GM21723 (cell line): Measurements from ENCODE around the gene APOL6.
"Not testable (repeated sequence)": the region's sequence is repeated elsewhere in the genome, so short reads cannot be mapped to it uniquely, and the experiment has no call there.

Experiments used
- ATAC-seq: cut with Tn5 transposase; IDR thresholded peaks from one replicate; pipeline ENCODE4 v1.9.1; 2021; ENCODE audit warnings: mild to moderate bottlenecking, moderate library complexity; ENCODE audit not compliant: unreplicated experiment

The APOL6 gene

GRCh38 chr22:35674335-35674734 is 26.1 kb downstream of the APOL6 start:
- ATAC-seq, result no peak

DNA sequence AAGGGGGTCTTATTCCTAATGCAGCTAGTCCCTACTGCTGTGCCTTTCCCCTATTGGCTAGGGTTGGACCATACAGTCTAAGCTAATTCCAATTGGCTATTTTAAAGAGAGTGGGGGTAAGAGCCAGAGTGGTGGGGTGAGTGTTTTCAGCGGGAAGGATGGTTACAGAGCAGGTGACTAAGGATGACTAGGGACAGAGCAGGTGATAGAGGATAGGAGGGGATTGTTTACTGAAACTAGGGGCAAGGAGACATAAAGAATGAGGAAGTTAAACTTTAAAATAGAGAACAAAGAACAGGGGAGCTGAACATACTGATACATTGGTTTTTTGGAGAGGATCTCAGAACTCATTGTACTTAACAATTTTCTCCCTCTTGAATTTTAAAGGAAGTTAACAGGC is 27.8 kb downstream of the APOL6 start:
- not testable (repeated sequence) for ATAC-seq

DNA sequence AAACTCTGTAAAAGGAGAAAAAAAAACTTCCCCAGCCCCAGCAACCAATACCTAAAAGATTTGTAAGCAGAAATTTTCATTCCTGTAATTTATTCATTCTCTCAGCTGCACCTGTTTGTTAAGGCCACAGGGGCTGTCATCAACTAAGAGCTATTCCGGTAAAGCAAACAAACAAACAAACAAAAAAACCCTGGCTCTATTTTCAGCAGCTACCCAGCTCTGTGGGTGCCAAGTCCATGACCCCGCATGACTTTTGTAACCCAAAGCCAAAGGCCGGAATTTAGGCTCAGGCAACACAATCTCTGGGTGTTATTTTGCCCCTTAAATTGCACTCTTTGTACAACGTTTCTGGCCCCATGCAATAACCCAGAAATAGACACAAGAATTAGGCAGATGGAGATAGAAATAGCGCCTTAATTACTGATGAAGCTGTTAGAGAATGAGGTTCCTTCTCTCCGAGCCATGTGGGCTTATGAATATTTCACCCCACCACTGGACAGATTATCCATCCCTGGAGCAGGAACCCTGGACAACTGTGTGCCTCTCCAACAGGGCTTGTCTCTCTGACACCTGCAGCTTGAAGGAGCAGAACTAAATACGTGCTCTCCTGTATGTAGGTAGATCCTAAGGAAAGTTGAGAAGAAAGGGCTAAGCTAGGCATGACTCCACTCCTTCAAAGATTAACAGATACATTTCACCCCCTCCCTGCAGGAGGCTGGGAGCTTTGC is 29.4 kb downstream of the APOL6 start:
- no peak for ATAC-seq

- ATAC-seq, result no peak
These were observed 30.6 kb downstream of the APOL6 start for GRCh38 chr22:35678836-35679235.

DNA sequence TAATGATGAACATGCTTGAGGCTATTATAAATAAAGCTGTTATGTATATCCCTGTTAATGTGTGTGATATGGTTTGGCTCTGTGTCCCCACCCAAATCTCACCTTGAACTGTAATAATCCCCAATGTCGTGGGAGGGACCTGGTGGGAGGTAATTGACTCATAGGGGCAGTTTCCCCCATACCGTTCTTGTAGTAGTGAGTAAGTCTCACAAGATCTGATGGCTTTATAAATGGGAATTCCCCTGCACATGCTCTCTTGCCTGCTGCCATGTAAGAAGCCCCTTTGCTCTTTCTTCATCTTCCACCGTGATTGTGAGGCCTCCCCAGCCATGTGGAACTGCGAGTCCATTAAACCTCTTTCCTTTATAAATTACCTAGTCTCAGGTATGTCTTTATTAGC is 31.2 kb downstream of the APOL6 start:
- not testable (repeated sequence) for ATAC-seq

DNA sequence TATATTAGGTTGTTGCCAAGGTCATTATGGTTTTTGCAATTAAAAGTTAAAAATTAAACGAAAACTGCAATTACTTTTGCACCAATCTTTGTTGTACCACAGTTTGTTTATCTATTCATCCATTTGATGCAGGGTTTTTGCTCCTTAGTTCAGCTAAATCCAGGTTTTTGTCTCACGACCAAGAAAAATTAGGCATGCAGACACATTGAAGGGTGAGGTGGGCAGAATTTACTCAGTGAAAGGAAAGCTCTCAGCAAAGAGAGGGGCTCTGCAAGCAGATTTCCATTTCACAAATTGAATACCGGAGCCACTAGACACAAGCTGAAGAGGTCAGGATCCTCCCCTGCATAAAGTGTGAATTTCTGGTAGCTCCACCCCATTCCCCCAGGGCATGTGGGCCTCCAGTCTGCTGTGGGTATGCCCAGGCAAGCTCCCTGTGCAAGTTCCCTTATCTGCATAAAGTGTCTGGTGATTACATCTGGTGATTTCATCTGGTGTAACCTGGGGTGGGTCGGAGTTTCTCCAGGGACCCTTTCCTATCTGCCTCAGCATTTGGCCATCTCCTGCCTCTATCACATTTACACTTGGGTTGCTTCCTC is 33.3 kb downstream of the APOL6 start:
- ATAC-seq, result no peak

- no peak for ATAC-seq
These were observed 35.3 kb downstream of the APOL6 start for GRCh38 chr22:35683560-35683959.

DNA sequence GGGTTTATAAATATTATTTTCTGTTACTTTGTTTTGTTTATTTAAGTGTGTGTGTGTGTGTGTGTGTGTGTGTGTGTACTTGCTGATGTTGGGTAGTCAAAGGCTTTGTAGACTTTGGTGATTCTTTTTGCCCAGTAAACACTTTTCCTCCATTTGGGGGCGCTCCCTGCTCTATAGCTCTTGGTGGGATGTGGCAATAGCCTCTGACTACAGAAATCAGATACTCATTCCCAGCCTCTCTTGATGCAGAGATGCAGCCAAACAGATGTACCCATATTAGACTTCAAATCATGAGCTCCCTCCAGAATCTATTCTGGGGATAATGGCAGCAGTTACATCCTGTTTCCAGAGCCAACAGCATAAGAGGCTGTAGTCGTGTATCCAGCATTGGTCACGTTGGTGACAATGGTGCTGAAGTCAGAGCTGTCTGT is 36.0 kb downstream of the APOL6 start:
- ATAC-seq, result no peak

- ATAC-seq, result no peak
These were observed 36.5 kb downstream of the APOL6 start for GRCh38 chr22:35684732-35685131.

GRCh38 chr22:35685731-35686130 is 37.5 kb downstream of the APOL6 start:
- ATAC-seq, result no peak

DNA sequence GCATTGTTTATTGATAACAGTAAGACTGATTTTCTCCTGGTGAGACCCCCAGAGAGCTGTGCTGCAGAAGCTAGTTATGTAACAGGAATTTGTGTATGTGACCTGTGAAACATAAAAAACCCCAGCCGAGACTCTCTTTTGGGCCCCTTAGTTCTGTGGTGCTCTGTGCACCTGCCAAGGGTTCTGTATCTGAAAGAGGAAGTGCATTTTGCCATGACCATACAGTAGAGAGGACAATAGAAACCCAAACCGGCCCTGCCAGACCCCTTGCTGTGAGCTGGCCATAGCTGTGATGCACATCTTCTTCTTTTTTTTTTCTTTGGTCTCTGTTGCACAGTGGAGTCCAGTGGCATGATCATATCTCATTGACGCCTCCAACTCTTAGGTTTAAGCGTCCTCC is 38.1 kb downstream of the APOL6 start:
- ATAC-seq, result no peak

DNA sequence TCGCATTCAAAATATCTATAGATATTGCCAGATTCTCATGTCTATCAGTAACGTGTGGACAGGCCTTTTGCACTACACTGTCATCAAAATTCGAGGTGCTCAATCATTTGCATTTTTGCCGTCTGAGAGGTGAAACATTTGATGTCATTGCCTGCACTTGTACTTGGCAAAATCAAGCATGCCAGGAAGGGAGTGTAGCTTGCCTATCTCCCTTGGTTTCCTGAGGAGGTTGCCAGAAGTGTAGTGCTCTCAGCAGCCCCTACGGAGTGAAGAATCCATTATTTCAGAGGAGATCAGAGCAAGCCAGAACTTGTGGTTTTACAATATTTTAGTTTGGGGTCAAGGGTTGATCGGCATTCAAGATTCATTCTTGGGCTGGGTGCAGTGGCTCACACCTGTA is 39.2 kb downstream of the APOL6 start:
- no peak for ATAC-seq

GRCh38 chr22:35688913-35689675 is 40.8 kb downstream of the APOL6 start:
- no peak for ATAC-seq

- no peak for ATAC-seq
These were observed 41.8 kb downstream of the APOL6 start for GRCh38 chr22:35690001-35690400.

- ATAC-seq, result no peak
These were observed 47.0 kb downstream of the APOL6 start for GRCh38 chr22:35695202-35695601.

DNA sequence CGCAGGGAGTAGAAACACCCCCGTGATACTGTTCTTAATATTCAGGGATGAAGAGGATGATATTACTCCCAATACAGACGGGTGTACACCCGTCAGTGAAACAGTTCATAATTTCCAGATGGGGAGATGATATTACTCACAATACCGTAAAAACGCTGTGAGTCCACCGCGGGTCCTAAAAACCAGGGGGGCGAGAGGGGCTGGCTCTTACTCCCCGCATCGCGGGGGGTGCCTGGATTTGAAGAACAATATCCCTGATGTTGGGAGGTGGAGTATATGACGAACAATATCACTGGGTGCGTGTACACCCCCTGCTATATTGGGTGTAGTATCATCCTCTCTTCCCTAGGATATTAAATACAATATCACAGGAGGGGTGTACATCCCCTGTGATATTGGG is 48.9 kb downstream of the APOL6 start:
- ATAC-seq, result no peak

- not testable (repeated sequence) for ATAC-seq
These were observed 51.6 kb downstream of the APOL6 start for GRCh38 chr22:35699852-35700251.

DNA sequence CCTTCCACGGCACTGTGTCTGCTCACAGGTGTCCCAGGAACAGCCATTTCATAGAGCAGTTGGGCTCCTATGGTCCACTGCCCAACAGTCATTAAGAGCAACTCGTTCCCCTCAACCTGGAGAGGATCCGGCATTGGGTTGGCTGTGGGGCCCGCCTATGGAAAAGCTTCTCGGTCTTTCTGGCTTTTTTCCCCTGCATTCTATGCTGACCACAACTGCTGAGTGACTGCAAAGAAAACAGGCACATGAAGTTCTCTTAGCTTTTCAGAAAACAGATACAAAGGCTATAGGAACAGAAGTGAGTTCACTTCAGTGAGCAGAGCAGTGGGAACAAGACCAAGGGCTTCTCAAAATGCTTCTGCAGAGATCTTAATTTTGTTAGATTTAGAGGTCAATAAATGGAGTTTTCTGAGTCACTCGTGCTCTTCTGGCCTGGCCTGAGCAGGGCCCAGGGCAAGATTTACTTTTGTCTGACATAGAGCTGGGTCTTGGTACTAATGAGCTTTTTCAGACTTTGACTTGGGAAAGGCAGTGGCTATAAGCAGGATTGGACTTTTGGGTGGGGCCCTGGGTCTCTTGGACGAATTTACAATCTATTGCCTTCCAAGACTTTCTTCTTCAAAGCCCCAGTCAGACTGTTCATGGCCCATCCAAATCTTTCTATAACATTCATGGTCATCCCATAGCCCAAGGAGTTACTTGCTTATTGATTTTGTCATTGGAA is 55.8 kb downstream of the APOL6 start:
- no peak for ATAC-seq

DNA sequence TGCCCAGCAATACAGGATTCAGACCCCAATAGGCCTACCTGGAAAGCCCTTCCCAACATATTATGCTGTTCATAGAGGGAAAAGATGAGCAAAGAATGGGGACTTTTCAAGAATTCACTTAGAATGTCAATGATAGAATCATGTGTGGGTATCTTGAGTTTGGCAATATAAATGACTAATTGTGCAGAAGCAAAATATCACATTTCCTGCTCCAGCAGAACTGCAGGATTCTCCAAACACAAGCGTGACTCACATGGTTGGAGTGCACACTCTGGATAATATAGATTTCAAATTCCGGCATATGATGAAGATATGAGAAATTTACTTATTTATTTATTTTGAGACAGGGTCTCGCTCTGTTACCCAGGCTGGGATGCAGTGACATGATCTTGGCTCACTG is 56.9 kb downstream of the APOL6 start:
- no peak for ATAC-seq

DNA sequence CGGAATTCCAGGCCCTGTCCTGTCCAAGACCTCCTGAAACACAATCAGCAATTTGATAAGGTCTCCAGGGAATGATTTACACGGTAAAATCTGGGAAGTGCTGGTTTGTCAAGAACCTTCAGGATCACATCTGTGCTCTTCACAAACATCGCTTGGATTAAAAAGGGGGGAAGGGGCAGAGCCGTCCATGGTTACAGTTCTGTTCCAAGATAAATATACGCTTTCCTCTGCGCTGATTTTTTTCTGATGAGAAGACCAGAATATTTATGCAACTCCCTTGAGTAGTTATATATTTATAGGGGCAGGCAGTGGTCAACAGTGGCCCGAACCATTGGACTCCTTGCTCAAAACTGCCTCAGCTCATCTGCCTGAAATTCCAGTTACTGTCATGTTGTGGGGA is 60.2 kb downstream of the APOL6 start:
- ATAC-seq, result no peak

- ATAC-seq, result no peak
These were observed 60.7 kb downstream of the APOL6 start for GRCh38 chr22:35708917-35709316.
